ENCODE data around the gene SPAG4.
A peak's percentile ranks its signal among the peaks of the same experiment; 100 is the strongest.

SPAG4 gene

GRCh38 chr20:35604449-35604747, 11.2 kb upstream of the SPAG4 start:
- peaks cover 14% of the 10 kb centered on the region; the same call in 1 of the 2 replicates for H4K20me1 ChIP-seq
- no peaks in the 10 kb centered on the region for H3K36me3 ChIP-seq
- H3K27ac ChIP-seq = no peak overlapping the region
- peaks cover 6% of the 10 kb centered on the region; the same call in 1 of the 2 replicates for H3K9me3 ChIP-seq
- H3K9ac ChIP-seq = no peak overlapping the region
- no peak overlapping the region for H3K4me2 ChIP-seq
- no peak overlapping the region for H3K4me3 ChIP-seq
- no peak for TF ChIP-seq Cebpa-rat (IDR thresholded peaks at IDR 0.05)
- H3K27me3 ChIP-seq = peaks cover 38% of the 10 kb centered on the region
- peaks cover 19% of the 10 kb centered on the region for H3K4me1 ChIP-seq

GRCh38 chr20:35606127-35606526, 9.5 kb upstream of the SPAG4 start:
- H3K4me1 ChIP-seq = peaks cover 16% of the 10 kb centered on the region
- H3K27me3 ChIP-seq = peaks cover 23% of the 10 kb centered on the region
- H4K20me1 ChIP-seq = peaks cover 10% of the 10 kb centered on the region; the same call in 1 of the 2 replicates
- H3K36me3 ChIP-seq = no peaks in the 10 kb centered on the region
- H3K4me2 ChIP-seq = no peak overlapping the region
- H3K9ac ChIP-seq = no peak overlapping the region
- no peak overlapping the region for H3K27ac ChIP-seq
- no peak for TF ChIP-seq Cebpa-rat (IDR thresholded peaks at IDR 0.05)
- H3K9me3 ChIP-seq = peaks cover 6% of the 10 kb centered on the region; the same call in 1 of the 2 replicates
- H3K4me3 ChIP-seq = no peak overlapping the region

- H3K9me3 ChIP-seq = peaks cover under 1% of the 10 kb centered on the region; the same call in 1 of the 2 replicates
- H3K4me3 ChIP-seq = no peak overlapping the region
- peaks cover 12% of the 10 kb centered on the region for H3K27me3 ChIP-seq
- H3K9ac ChIP-seq = no peak overlapping the region
- H3K36me3 ChIP-seq = no peaks in the 10 kb centered on the region
- TF ChIP-seq Cebpa-rat (IDR thresholded peaks at IDR 0.05) = no peak
- H3K4me1 ChIP-seq = peaks cover 15% of the 10 kb centered on the region
- H4K20me1 ChIP-seq = peaks cover 2% of the 10 kb centered on the region; the same call in 1 of the 2 replicates
- peak overlapping the region; percentile 11; the same call in 1 of the 2 replicates for H3K4me2 ChIP-seq
- no peak overlapping the region for H3K27ac ChIP-seq
These were observed 8.5 kb upstream of the SPAG4 start for GRCh38 chr20:35607003-35607735.

GRCh38 chr20:35610833-35611427, 4.7 kb upstream of the SPAG4 start:
- no peak overlapping the region for H3K27ac ChIP-seq
- H3K4me2 ChIP-seq = no peak overlapping the region
- no peak for TF ChIP-seq Cebpa-rat (IDR thresholded peaks at IDR 0.05)

GRCh38 chr20:35611482-35611881, 4.1 kb upstream of the SPAG4 start:
- H3K27me3 ChIP-seq = no peaks in the 10 kb centered on the region
- no peak for TF ChIP-seq Cebpa-rat (IDR thresholded peaks at IDR 0.05)
- H3K4me2 ChIP-seq = peak overlapping the region; percentile 24
- no peak overlapping the region for H3K4me3 ChIP-seq
- no peaks in the 10 kb centered on the region for H4K20me1 ChIP-seq
- H3K9me3 ChIP-seq = no peaks in the 10 kb centered on the region
- H3K4me1 ChIP-seq = peaks cover 26% of the 10 kb centered on the region
- no peak overlapping the region for H3K27ac ChIP-seq
- no peaks in the 10 kb centered on the region for H3K36me3 ChIP-seq
- H3K9ac ChIP-seq = no peak overlapping the region

More at GRCh38 chr20:35610833-35611427, 4.7 kb upstream of the SPAG4 start:
- Histone ChIP-seq H3K9me3 (no peaks in the 10 kb centered on the region), H3K4me1 (peaks cover 26% of the 10 kb centered on the region), H3K27me3 (no peaks in the 10 kb centered on the region), H4K20me1 (no peaks in the 10 kb centered on the region), H3K4me3 (no peak overlapping the region), H3K36me3 (no peaks in the 10 kb centered on the region), H3K9ac (no peak overlapping the region)

- H3K4me1 ChIP-seq = peaks cover 42% of the 10 kb centered on the region
- peaks cover 5% of the 10 kb centered on the region; the same call in 1 of the 2 replicates for H4K20me1 ChIP-seq
- no peak for TF ChIP-seq Cebpa-rat (IDR thresholded peaks at IDR 0.05)
- H3K9ac ChIP-seq = peak overlapping the region; percentile 72
- peak overlapping the region; percentile 77 for H3K27ac ChIP-seq
- H3K9me3 ChIP-seq = no peaks in the 10 kb centered on the region
- H3K36me3 ChIP-seq = peaks cover 11% of the 10 kb centered on the region
- peak overlapping the region; percentile 69 for H3K4me3 ChIP-seq
- H3K4me2 ChIP-seq = peak overlapping the region; percentile 98
- H3K27me3 ChIP-seq = no peaks in the 10 kb centered on the region
These were observed 1.1 kb downstream of the SPAG4 start for GRCh38 chr20:35616465-35617396.

GRCh38 chr20:35617397-35618262, 2.0 kb downstream of the SPAG4 start:
- peaks cover 5% of the 10 kb centered on the region; the same call in 1 of the 2 replicates for H4K20me1 ChIP-seq
- peak overlapping the region; percentile 98 for H3K4me2 ChIP-seq
- H3K9me3 ChIP-seq = no peaks in the 10 kb centered on the region
- peaks cover 41% of the 10 kb centered on the region for H3K4me1 ChIP-seq
- H3K27ac ChIP-seq = peak overlapping the region; percentile 77
- H3K4me3 ChIP-seq = peak overlapping the region; percentile 69
- no peak for TF ChIP-seq Cebpa-rat (IDR thresholded peaks at IDR 0.05)
- peak overlapping the region; percentile 72 for H3K9ac ChIP-seq
- H3K27me3 ChIP-seq = no peaks in the 10 kb centered on the region
- peaks cover 17% of the 10 kb centered on the region for H3K36me3 ChIP-seq

- peak overlapping the region; percentile 72 for H3K9ac ChIP-seq
- H3K36me3 ChIP-seq = peaks cover 22% of the 10 kb centered on the region
- no peaks in the 10 kb centered on the region for H3K27me3 ChIP-seq
- H3K9me3 ChIP-seq = no peaks in the 10 kb centered on the region
- H4K20me1 ChIP-seq = peaks cover 5% of the 10 kb centered on the region; the same call in 1 of the 2 replicates
- peak overlapping the region; percentile 69 for H3K4me3 ChIP-seq
- H3K27ac ChIP-seq = peak overlapping the region; percentile 8; the same call in 1 of the 2 replicates
- peak overlapping the region; percentile 98 for H3K4me2 ChIP-seq
- H3K4me1 ChIP-seq = peaks cover 41% of the 10 kb centered on the region
- TF ChIP-seq Cebpa-rat (IDR thresholded peaks at IDR 0.05) = no peak
These were observed 2.9 kb downstream of the SPAG4 start for GRCh38 chr20:35618263-35619131.

Data from BLaER1 (cell line).